H1 (cell line): ENCODE data around the gene KBTBD13. TPM values are rescaled to one million over a fixed set of nuclear protein-coding genes. Genes with fewer than 3 reads are reported as not detected.

ENCODE experiments used
- KDM4A ChIP-seq: IDR thresholded peaks from one replicate; pipeline ENCODE4 v1.7.1; 2012; ENCODE audit warnings: low read depth, mild to moderate bottlenecking, moderate library complexity, low read length, inconsistent platforms; ENCODE audit not compliant: severe bottlenecking
- NRF1 ChIP-seq: IDR thresholded peaks from 2 replicates; pipeline ENCODE4 v1.6.1; 2011; ENCODE audit warnings: mild to moderate bottlenecking, low read depth, low read length, improper control_type of control experiment
- PHF8 ChIP-seq: fragments of 200-600 bp; sonication (generic); conservative IDR thresholded peaks from 2 replicates; pipeline ENCODE4 v1.7.1; 2012; ENCODE audit warnings: low read depth, mild to moderate bottlenecking, inconsistent platforms, low read length, moderate library complexity
- SAP30 ChIP-seq: fragments of 300-600 bp; sonication (generic); IDR thresholded peaks from 2 replicates; pipeline ENCODE4 v1.7.1; 2012; ENCODE audit warnings: low read length, moderate library complexity, mild to moderate bottlenecking, inconsistent platforms; ENCODE audit not compliant: insufficient read depth, insufficient replicate concordance
- SP2 ChIP-seq: IDR thresholded peaks from 2 replicates; pipeline ENCODE4 v1.6.1; 2012; ENCODE audit warnings: mild to moderate bottlenecking, low read length, inconsistent platforms
- polyA plus RNA-seq, 7 experiments: library from polyadenylated mRNA; depleted of rRNA in 3 of 7; stranded (reverse) in 5 of 7; unstranded in 2 of 7; fragments of >200 nt in 5 of 7; fragments of 200-250 nt in 2 of 7; gene quantifications; 1 replicate in 5 of 7; 2 replicates in 1 of 7; 4 replicates in 1 of 7; pipeline versions ENCODE4 v1.2.1 to v1.2.3, GENCODE V29; 2011 to 2013; ENCODE audit warnings: missing spikeins in 2 of 7, mixed read lengths in 2 of 7
- total RNA-seq: library from RNA; stranded (reverse); fragmentation: NEBNext Ultra II Directional; extraction: Animal tissue kit (Norgen Biotek cat#: 25700); gene quantifications from 2 replicates; pipeline ENCODE4 v1.2.1, GENCODE V29; 2021
- TF ChIP-seq, protein P1 (sequence below): IDR thresholded peaks from 2 replicates; pipeline ENCODE4 v1.6.1; 2012; ENCODE audit warnings: low read length, inconsistent platforms

The KBTBD13 gene
- total and polyA plus RNA-seq, 2 of the 8 experiments (the other 6 are each of a cell fraction or from before 2014, with no cell fraction given) = not detected

DNA sequence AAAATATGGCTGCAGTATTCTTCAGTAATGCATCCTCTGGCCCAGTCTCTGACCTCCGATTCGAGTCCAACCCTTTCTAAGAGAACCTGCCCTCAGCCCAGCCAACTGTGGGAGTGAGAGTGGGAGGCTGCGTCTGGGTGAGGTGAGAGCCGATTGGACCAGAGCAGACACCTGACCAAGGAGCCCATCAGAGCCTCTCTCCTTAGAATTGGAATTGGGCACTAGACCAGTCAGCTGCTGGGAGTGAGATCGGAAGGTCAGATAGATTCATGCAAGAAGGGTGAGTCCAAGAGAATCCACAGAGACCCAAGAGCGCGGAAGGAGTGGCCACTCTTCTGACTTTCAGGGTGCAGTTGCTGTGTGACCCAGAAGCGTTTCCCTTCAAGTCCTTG, 19.0 kb upstream of the KBTBD13 start (continued):
- TF ChIP-seq SP2 = no peak
- TF ChIP-seq KDM4A = no peak
- no peak for TF ChIP-seq NRF1
- TF ChIP-seq SAP30 = no peak
- TF ChIP-seq, protein P1, sequence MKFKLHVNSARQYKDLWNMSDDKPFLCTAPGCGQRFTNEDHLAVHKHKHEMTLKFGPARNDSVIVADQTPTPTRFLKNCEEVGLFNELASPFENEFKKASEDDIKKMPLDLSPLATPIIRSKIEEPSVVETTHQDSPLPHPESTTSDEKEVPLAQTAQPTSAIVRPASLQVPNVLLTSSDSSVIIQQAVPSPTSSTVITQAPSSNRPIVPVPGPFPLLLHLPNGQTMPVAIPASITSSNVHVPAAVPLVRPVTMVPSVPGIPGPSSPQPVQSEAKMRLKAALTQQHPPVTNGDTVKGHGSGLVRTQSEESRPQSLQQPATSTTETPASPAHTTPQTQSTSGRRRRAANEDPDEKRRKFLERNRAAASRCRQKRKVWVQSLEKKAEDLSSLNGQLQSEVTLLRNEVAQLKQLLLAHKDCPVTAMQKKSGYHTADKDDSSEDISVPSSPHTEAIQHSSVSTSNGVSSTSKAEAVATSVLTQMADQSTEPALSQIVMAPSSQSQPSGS = no peak
- TF ChIP-seq PHF8 = no peak
